Mucosa of descending colon (tissue), 3 donors: Measurements from ENCODE around the gene SLX9. TPM values are rescaled to one million over a fixed set of nuclear protein-coding genes. Genes with fewer than 3 reads are reported as not detected.

Source experiments
- ATAC-seq: fragments of 200-7000 bp; cut with Tn5 transposase; one replicate; pipeline ENCODE4 v1.9.1; 2020; ENCODE audit warnings: mild to moderate bottlenecking, moderate library complexity
- DNase-seq, 3 donors: peaks; one replicate each; pipeline ENCODE4 v3.0.0-alpha.2; 2020
- H3K36me3 ChIP-seq: fragments of 200-600 bp; one replicate; pipeline ENCODE4 v1.8.0; 2021; ENCODE audit warnings: low read depth, mild to moderate bottlenecking
- H3K4me1 ChIP-seq: fragments of 200-600 bp; one replicate; pipeline ENCODE4 v1.8.0; 2021; ENCODE audit warnings: low read depth, mild to moderate bottlenecking
- H3K4me3 ChIP-seq: fragments of 200-600 bp; one replicate; pipeline ENCODE4 v1.8.0; 2021; ENCODE audit warnings: mild to moderate bottlenecking
- H3K9me3 ChIP-seq: fragments of 200-600 bp; one replicate; pipeline ENCODE4 v1.8.0; 2021; ENCODE audit warnings: mild to moderate bottlenecking
- intact Hi-C, 2 donors: fragments of 100-400 bp; cut with DNase I in 1 of 2; cut with micrococcal nuclease in 1 of 2; formaldehyde crosslinking; loops; one replicate each; pipeline versions ENCODE4 v1.11.0 to v1.11.1; 2022; cut with DNase I, micrococcal nuclease
- total RNA-seq, 3 donors: library from RNA; stranded (reverse); fragmentation: NEBNext Ultra II Directional in 2 of 3; extraction: Animal tissue kit (Norgen Biotek cat#: 25700) in 2 of 3; gene quantifications; one replicate each; pipeline versions ENCODE4 v1.2.1 to v1.2.4, GENCODE V29; 2021 to 2023
- TF ChIP-seq, protein P1 (sequence below): fragments of 200-600 bp; IDR thresholded peaks from one replicate; pipeline ENCODE4 v1.8.0; 2022; ENCODE audit warnings: antibody characterized with exemption, mild to moderate bottlenecking
- donor health status: DM: no; HTN: no; CAD: no; lungs with moderate emphysema.
- donor health status: DM: no; HTN: no; CAD: no.
- donor health status: DM: no; HTN: yes; CAD: no.

Gene SLX9
- total RNA-seq, 3 donors from 2014 or later: 19.8 to 42.2 (median 20.9) TPM

DNA sequence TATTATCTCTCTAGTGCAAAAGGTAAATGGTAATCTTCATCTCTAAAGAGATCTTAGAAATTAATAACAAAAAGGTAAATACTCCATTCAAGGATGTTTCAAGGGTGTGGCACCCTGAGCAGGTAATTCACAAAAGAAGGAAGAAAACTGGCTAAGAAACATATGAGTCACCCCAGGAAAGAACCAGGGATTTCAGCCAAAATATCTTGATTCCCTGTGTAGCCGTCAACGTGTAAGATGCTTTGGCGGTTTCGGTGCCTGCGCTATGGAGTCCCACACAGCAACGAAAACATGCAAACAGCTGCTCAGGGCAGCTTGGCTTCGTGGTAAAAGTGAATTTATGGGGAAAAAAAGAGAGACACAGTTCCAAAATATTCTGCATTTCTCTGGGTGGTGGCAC is 22.9 kb upstream of the SLX9 start:
- Histone ChIP-seq H3K4me3 (no peak overlapping the region), H3K9me3 (no peaks in the 10 kb centered on the region), H3K4me1 (peaks cover 2% of the 10 kb centered on the region), H3K36me3 (no peaks in the 10 kb centered on the region)
- TF ChIP-seq, protein P1, sequence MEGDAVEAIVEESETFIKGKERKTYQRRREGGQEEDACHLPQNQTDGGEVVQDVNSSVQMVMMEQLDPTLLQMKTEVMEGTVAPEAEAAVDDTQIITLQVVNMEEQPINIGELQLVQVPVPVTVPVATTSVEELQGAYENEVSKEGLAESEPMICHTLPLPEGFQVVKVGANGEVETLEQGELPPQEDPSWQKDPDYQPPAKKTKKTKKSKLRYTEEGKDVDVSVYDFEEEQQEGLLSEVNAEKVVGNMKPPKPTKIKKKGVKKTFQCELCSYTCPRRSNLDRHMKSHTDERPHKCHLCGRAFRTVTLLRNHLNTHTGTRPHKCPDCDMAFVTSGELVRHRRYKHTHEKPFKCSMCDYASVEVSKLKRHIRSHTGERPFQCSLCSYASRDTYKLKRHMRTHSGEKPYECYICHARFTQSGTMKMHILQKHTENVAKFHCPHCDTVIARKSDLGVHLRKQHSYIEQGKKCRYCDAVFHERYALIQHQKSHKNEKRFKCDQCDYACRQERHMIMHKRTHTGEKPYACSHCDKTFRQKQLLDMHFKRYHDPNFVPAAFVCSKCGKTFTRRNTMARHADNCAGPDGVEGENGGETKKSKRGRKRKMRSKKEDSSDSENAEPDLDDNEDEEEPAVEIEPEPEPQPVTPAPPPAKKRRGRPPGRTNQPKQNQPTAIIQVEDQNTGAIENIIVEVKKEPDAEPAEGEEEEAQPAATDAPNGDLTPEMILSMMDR: no peak
- ATAC-seq (peak; percentile 12), DNase-seq (no peak)
- intact Hi-C loops: no loop called here

DNA sequence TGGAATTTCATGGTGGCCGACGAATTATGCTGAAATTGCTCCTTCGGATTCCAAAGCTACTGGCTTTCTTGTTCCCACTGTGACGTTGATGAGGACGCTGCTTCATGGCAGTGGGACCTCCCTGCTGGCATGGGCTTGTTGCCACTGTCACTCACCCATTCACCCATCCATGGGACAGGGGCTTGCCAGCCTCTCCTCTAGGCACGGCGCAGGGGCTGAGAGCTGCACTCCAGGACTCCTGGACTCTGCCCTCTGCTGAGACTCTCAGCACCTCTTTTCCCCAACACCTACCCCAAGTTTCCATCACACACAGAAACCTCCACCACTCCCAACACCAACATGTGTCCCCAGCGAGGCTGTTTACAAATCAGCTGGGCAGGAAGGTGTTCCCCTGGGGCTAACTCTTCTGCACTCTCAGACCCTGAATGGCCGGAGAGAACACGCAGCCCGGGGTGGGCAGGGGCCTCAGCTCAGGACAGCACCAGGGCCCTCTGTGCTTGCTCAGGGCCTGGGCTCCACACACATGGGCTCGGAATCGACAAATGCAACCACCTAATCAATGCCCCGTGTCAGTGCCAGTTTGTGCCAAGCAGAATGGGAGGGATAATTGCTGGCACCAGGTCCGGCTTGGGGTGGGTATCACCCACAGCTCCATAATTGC is 22.3 kb upstream of the SLX9 start:
- intact Hi-C loops: no loop called here
- Histone ChIP-seq H3K4me3 (no peak overlapping the region), H3K9me3 (no peaks in the 10 kb centered on the region), H3K4me1 (no peaks in the 10 kb centered on the region), H3K36me3 (no peaks in the 10 kb centered on the region)
- DNase-seq: no peak
- ATAC-seq: no peak
- TF ChIP-seq, protein P1: no peak

DNA sequence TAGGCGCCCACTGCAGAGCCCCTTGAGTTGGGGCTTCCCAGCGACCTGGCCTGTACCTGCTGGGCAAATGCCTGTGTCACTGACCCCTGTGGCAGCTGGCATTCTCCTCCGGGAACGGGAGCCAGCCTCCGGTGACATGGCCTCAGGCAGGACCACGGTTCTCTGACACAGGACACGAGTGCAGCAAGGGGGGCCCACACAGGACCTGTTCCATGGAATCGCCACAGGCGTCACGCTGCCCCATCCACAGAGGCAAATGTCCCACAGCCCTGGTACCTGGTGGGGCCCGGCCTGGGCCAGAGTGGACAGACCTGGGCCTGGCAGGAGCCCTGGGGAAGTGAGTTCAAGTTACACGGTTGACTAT is 21.7 kb upstream of the SLX9 start:
- TF ChIP-seq, protein P1: no peak
- Histone ChIP-seq H3K4me1 (no peaks in the 10 kb centered on the region), H3K36me3 (no peaks in the 10 kb centered on the region), H3K4me3 (no peak overlapping the region), H3K9me3 (no peaks in the 10 kb centered on the region)
- DNase-seq: peak in 1 of 3 donors; percentile 57
- no peak for ATAC-seq
- intact Hi-C loops: no loop called here

DNA sequence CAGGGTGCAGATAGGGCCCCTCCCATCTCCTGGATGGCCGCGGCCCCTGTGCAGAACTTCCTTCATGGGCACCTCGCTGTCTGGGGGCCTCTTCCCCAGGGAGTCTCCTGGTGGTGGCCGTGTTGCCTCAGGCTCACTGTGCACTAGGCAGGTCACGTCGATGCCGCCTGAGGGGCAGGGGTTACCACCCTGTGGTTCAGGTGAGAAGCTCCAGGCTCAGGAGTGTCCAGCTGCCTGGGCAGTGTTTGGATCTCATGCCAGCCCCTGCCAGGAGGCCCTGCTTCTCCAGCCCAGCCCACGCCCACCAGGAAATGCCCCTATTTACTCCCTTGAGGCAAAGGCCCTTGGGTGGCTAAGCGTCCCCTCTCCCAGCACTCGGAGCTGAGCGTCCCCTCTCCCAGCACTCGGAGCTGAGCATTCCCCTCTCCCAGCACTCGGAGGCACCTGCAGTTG is 21.2 kb upstream of the SLX9 start:
- peak in 1 of 3 donors; percentile 53 for DNase-seq
- Histone ChIP-seq H3K36me3 (no peaks in the 10 kb centered on the region), H3K4me1 (no peaks in the 10 kb centered on the region), H3K4me3 (no peak overlapping the region), H3K9me3 (no peaks in the 10 kb centered on the region)
- TF ChIP-seq, protein P1: no peak
- ATAC-seq: no peak
- intact Hi-C loops: no loop called here

DNA sequence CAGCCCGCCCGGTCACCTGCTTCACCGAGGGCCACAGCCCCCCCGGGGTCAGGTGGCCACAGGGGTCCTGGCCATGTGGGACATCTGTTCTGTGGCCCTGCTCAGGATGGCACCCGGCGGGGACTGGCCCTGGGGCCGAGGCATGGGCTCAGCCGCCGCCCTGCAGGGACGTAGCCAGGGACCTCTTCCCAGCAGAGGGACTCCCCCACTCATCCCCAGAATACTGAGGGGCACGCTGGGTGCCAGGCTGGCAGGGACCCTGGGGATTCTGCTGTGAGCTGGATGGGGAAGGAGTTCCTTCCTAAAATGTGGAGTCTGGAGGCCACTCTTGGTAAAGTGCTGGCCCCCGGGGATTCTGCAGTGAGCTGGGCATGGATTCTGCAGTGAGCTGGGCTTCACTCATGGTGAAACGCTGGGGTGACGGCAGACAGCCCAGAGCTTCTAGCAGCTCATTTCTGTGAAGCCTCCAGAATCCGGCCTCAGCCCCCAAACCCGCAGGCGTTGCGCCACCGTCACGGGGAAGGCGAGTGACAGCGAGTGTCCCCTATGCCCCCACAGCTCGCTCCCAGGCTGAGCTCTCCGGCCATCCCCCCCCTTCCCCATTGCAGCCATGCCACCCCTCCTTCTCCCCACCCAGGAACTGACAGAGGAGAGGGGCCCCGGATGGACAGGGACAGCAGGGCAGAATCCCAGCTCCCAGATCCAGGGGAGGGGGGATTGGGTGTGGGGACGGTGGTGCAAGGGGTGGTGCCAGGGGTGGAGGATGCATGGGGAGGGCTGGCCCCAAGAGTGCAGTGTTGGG is 20.5 kb upstream of the SLX9 start:
- TF ChIP-seq, protein P1: no peak
- H3K9me3 ChIP-seq: no peaks in the 10 kb centered on the region
- no peaks in the 10 kb centered on the region for H3K4me1 ChIP-seq
- DNase-seq (peak in 1 of 3 donors; percentile 62), ATAC-seq (no peak)
- H3K36me3 ChIP-seq: no peaks in the 10 kb centered on the region
- intact Hi-C loops: no loop called here
- H3K4me3 ChIP-seq: no peak overlapping the region
